ENCODE results near the gene DDX3X. TPM values are rescaled to one million over a fixed set of nuclear protein-coding genes. Genes with fewer than 3 reads are reported as not detected.
"Not testable (repeated sequence)": the region's sequence is repeated elsewhere in the genome, so short reads cannot be mapped to it uniquely, and the experiment has no call there.

Gene DDX3X
- total RNA-seq, 1 experiment from 2014 or later: 338 TPM

- Mint-ChIP-seq H3K36me3 (ENCODE audit: insufficient read depth in 1 of 3, low read depth in 3 of 3) (peaks cover 0 to 8% (median 0%) of the 10 kb centered on the region in 3 experiments; a peak in 3 of 7 replicates), H3K4me3 (no peak overlapping the region), H3K27ac (no peak overlapping the region), H3K27me3 (ENCODE audit: low read depth) (no peaks in the 10 kb centered on the region), H3K4me1 (0 out of 4 replicates have a peak, but pooled peaks cover 0 to 2% of the 10 kb centered on the region in 2 experiments), H3K9me3 (peaks cover 61 to 63% of the 10 kb centered on the region in 2 experiments)
- Histone ChIP-seq H3K18ac (ENCODE audit: insufficient read length, low read depth, low read length) (no peak overlapping the region), H3K56ac (ENCODE audit: insufficient read length, low read depth, low read length) (no peak overlapping the region), H2AFZ (ENCODE audit: low read length) (no peak overlapping the region), H2BK15ac (ENCODE audit: low read depth, low read length) (no peak overlapping the region), H2BK12ac (ENCODE audit: insufficient read length, low read depth, low read length) (no peak overlapping the region), H3K79me2 (ENCODE audit: insufficient read depth, low read length) (no peaks in the 10 kb centered on the region), H4K8ac (replicated peaks; ENCODE audit: insufficient read length, low read depth, low read length) (no peak overlapping the region), H3K4me1 (ENCODE audit: insufficient read depth, low read length) (no peaks in the 10 kb centered on the region), H3T11ph (ENCODE audit: low read length) (no peak overlapping the region), H3K27me3 (ENCODE audit: insufficient read depth, low read length) (no peaks in the 10 kb centered on the region), H2BK20ac (ENCODE audit: low read depth, low read length, poor library complexity, severe bottlenecking) (no peak overlapping the region), H3K23me2 (ENCODE audit: insufficient read length, low read depth, low read length, poor library complexity, severe bottlenecking) (no peaks in the 10 kb centered on the region), H2BK5ac (ENCODE audit: insufficient read length, low read length) (no peak overlapping the region), H3K27ac (ENCODE audit: insufficient read length, low read depth, low read length) (no peak overlapping the region), H4K20me1 (ENCODE audit: control insufficient read depth, insufficient read depth, insufficient read length) (no peaks in the 10 kb centered on the region), H2AK5ac (ENCODE audit: insufficient read length, low read length) (no peak overlapping the region), H3K14ac (ENCODE audit: insufficient read depth, low read length) (no peak overlapping the region), H3K4ac (ENCODE audit: low read depth, low read length) (no peak overlapping the region), H3K4me2 (ENCODE audit: insufficient read depth, insufficient read length, low read length) (no peak overlapping the region), H4K91ac (ENCODE audit: insufficient read length, low read depth, low read length) (no peak overlapping the region), H3K9ac (ENCODE audit: extremely low read depth, insufficient read length, low read length) (no peak overlapping the region), H2BK120ac (ENCODE audit: low read depth, low read length, poor library complexity, severe bottlenecking) (no peak overlapping the region), H4K5ac (ENCODE audit: insufficient read length, low read depth, low read length) (no peak overlapping the region), H3K23ac (ENCODE audit: insufficient read length, low read depth, low read length) (no peak overlapping the region), H3K9me3 (ENCODE audit: control insufficient read depth, low read depth, low read length) (no peaks in the 10 kb centered on the region), H3K79me1 (ENCODE audit: insufficient read depth, low read depth, low read length, poor library complexity, severe bottlenecking) (no peaks in the 10 kb centered on the region)
- DNase-seq: no peak
- no CpG with 5 or more reads among the region's 7 CpGs for WGBS (ENCODE audit: extremely low coverage, insufficient read length, low lambda C conversion rate)
- TF ChIP-seq CTCF (conservative IDR thresholded peaks at IDR 0.05): no peak
Measured at GRCh38 chrX:41314881-41315280, 19.1 kb upstream of the DDX3X start.

GRCh38 chrX:41316266-41316665 is 17.7 kb upstream of the DDX3X start:
- peak overlapping the region in 1 of 3 experiments; percentile 49; a peak in 1 of 7 replicates for H3K27ac Mint-ChIP-seq
- not testable (repeated sequence) for H4K20me1 ChIP-seq (ENCODE audit: control insufficient read depth, insufficient read depth, insufficient read length); H3K4me2 ChIP-seq (ENCODE audit: insufficient read depth, insufficient read length, low read length); H3T11ph ChIP-seq (ENCODE audit: low read length); H3K14ac ChIP-seq (ENCODE audit: insufficient read depth, low read length); H2BK120ac ChIP-seq (ENCODE audit: low read depth, low read length, poor library complexity, severe bottlenecking); H3K27me3 Mint-ChIP-seq (ENCODE audit: low read depth); H3K23ac ChIP-seq (ENCODE audit: insufficient read length, low read depth, low read length); H3K4ac ChIP-seq (ENCODE audit: low read depth, low read length); H4K5ac ChIP-seq (ENCODE audit: insufficient read length, low read depth, low read length); H2BK20ac ChIP-seq (ENCODE audit: low read depth, low read length, poor library complexity, severe bottlenecking); H3K4me1 ChIP-seq (ENCODE audit: insufficient read depth, low read length); H2BK12ac ChIP-seq (ENCODE audit: insufficient read length, low read depth, low read length); H3K79me2 ChIP-seq (ENCODE audit: insufficient read depth, low read length); H2AFZ ChIP-seq (ENCODE audit: low read length); H3K4me3 Mint-ChIP-seq; H4K8ac ChIP-seq (replicated peaks; ENCODE audit: insufficient read length, low read depth, low read length); H2AK5ac ChIP-seq (ENCODE audit: insufficient read length, low read length); H3K9me3 ChIP-seq (ENCODE audit: control insufficient read depth, low read depth, low read length); H2BK5ac ChIP-seq (ENCODE audit: insufficient read length, low read length); DNase-seq; H3K9ac ChIP-seq (ENCODE audit: extremely low read depth, insufficient read length, low read length); H3K18ac ChIP-seq (ENCODE audit: insufficient read length, low read depth, low read length); H3K56ac ChIP-seq (ENCODE audit: insufficient read length, low read depth, low read length); H3K4me1 Mint-ChIP-seq; H3K23me2 ChIP-seq (ENCODE audit: insufficient read length, low read depth, low read length, poor library complexity, severe bottlenecking); H3K27me3 ChIP-seq (ENCODE audit: insufficient read depth, low read length); H2BK15ac ChIP-seq (ENCODE audit: low read depth, low read length); H3K36me3 Mint-ChIP-seq (ENCODE audit: insufficient read depth in 1 of 3, low read depth in 3 of 3); H4K91ac ChIP-seq (ENCODE audit: insufficient read length, low read depth, low read length); H3K27ac ChIP-seq (ENCODE audit: insufficient read length, low read depth, low read length); H3K79me1 ChIP-seq (ENCODE audit: insufficient read depth, low read depth, low read length, poor library complexity, severe bottlenecking)
- peaks cover 61 to 66% of the 10 kb centered on the region in 2 experiments for H3K9me3 Mint-ChIP-seq
- WGBS (ENCODE audit: extremely low coverage, insufficient read length, low lambda C conversion rate): no CpG with 5 or more reads among the region's 2 CpGs
